Ovary (tissue), 3 donors: ENCODE measurements around the gene NUMA1.

Source experiments
- POLR2A ChIP-seq: fragments of 450-650 bp; IDR thresholded peaks from one replicate; pipeline ENCODE4 v1.6.1; 2017; ENCODE audit warnings: antibody characterized with exemption, mild to moderate bottlenecking, moderate library complexity
- TF ChIP-seq, protein P1 (sequence below), 3 donors: fragments of 450-650 bp in 2 of 3; fragments of 200-600 bp in 1 of 3; IDR thresholded peaks; one replicate each; pipeline versions ENCODE4 v1.5.1 to v1.8.0; 2016 to 2022; ENCODE audit warnings: antibody characterized with exemption in 3 of 3, mild to moderate bottlenecking in 1 of 3
- donor health status: DM: no; HTN: no; CAD: no.

DNA sequence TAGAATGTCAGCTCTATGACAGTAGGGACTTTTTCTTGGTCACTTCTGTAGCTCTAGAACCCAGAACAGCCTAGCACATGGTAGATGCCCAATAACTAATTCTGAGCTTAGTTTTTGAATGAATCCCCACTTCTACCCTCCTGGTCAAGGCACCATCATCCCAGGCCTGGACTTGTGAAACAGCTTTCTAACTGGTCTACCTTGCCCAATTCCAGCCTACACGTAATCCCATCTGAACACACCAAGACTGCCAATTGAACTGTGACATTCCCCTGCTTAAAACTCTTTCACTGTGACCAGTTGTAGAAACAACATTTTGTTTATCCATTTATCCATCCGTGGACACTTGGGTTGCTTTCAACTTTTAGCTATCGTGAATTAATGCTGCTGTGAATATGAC, 49.0 kb upstream of the NUMA1 start:
- TF ChIP-seq POLR2A = no peak
- TF ChIP-seq, protein P1, sequence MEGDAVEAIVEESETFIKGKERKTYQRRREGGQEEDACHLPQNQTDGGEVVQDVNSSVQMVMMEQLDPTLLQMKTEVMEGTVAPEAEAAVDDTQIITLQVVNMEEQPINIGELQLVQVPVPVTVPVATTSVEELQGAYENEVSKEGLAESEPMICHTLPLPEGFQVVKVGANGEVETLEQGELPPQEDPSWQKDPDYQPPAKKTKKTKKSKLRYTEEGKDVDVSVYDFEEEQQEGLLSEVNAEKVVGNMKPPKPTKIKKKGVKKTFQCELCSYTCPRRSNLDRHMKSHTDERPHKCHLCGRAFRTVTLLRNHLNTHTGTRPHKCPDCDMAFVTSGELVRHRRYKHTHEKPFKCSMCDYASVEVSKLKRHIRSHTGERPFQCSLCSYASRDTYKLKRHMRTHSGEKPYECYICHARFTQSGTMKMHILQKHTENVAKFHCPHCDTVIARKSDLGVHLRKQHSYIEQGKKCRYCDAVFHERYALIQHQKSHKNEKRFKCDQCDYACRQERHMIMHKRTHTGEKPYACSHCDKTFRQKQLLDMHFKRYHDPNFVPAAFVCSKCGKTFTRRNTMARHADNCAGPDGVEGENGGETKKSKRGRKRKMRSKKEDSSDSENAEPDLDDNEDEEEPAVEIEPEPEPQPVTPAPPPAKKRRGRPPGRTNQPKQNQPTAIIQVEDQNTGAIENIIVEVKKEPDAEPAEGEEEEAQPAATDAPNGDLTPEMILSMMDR (IDR thresholded peaks at IDR 0.05) = no peak
